ENCODE data around the gene FAM107B. TPM values are rescaled to one million over a fixed set of nuclear protein-coding genes. Genes with fewer than 3 reads are reported as not detected.

FAM107B gene
- total and polyA plus RNA-seq, 10 of the 15 experiments (the other 5 are each of a cell fraction or from before 2014, with no cell fraction given): 22.9 to 162 (median 86.6) TPM

DNA sequence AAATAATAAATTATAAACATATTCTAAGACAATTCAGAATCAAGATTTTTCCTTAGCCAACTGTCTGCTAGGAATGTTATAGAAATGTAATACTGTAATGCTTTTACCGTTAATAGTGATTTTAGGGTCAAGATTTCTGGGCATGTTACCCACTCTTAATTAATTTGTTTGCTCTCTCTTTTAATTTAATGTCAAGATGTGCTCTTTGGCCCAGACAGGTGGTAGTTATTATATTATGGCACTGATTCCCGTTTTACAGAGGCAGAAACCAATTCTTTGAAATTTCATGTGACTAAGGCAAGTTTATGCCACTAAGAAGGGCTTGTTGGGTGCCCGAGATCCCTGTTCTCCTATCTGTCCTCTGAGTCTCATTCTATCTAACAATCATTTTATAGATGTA is 959 bp upstream of the FAM107B start:
- H3K9me3 ChIP-seq (replicated peaks; ENCODE audit: control insufficient read depth, insufficient read depth, low read length): no peaks in the 10 kb centered on the region
- no peak overlapping the region for H3K27ac ChIP-seq (ENCODE audit: control insufficient read depth, insufficient read depth)
- in situ Hi-C loops (cut with MboI) (no loop called here), intact Hi-C loops (cut with micrococcal nuclease; ENCODE audit: unreplicated experiment) (no loop called here)
- H3K79me2 ChIP-seq (ENCODE audit: control insufficient read depth, insufficient read depth, low read length): no peaks in the 10 kb centered on the region
- no peaks in the 10 kb centered on the region for H3K4me1 ChIP-seq (ENCODE audit: control insufficient read depth, insufficient read depth, low read length)
- WGBS (ENCODE audit: insufficient coverage, insufficient replicate concordance, low lambda C conversion rate, missing lambda C conversion rate): 9% methylated on average over 3 of the region's 3 CpGs
- H3K27me3 ChIP-seq (replicated peaks in 1 of 2; ENCODE audit: control insufficient read depth in 2 of 2, insufficient read depth in 2 of 2, low read length in 1 of 2): no peaks in the 10 kb centered on the region; a peak in 1 of 4 replicates
- H4K20me1 ChIP-seq (ENCODE audit: control insufficient read depth, insufficient read depth): no peaks in the 10 kb centered on the region; the same call in 1 of the 2 replicates
- FAIRE-seq (no peak), ATAC-seq (no peak), DNase-seq (ENCODE audit: low read depth, low spot score) (no peak)
- ChIA-PET POLR2A (interaction anchor here (0.7 kb wide), 1 partner anchor 135 kb away, joined by 7 read pairs; no protein-coding TSS in a partner anchor), SMC1A (ENCODE audit: uncharacterized antibody, unreplicated experiment) (no interaction called here), RAD21 (ENCODE audit: unreplicated experiment) (no interaction called here), CTCF (interaction anchor here (0.7 kb wide), 1 partner anchor 251 kb away, joined by 3 read pairs; no protein-coding TSS in a partner anchor)
- no TSS peak for BruUV-seq (replicated peaks)
- TF ChIP-seq, protein P1, sequence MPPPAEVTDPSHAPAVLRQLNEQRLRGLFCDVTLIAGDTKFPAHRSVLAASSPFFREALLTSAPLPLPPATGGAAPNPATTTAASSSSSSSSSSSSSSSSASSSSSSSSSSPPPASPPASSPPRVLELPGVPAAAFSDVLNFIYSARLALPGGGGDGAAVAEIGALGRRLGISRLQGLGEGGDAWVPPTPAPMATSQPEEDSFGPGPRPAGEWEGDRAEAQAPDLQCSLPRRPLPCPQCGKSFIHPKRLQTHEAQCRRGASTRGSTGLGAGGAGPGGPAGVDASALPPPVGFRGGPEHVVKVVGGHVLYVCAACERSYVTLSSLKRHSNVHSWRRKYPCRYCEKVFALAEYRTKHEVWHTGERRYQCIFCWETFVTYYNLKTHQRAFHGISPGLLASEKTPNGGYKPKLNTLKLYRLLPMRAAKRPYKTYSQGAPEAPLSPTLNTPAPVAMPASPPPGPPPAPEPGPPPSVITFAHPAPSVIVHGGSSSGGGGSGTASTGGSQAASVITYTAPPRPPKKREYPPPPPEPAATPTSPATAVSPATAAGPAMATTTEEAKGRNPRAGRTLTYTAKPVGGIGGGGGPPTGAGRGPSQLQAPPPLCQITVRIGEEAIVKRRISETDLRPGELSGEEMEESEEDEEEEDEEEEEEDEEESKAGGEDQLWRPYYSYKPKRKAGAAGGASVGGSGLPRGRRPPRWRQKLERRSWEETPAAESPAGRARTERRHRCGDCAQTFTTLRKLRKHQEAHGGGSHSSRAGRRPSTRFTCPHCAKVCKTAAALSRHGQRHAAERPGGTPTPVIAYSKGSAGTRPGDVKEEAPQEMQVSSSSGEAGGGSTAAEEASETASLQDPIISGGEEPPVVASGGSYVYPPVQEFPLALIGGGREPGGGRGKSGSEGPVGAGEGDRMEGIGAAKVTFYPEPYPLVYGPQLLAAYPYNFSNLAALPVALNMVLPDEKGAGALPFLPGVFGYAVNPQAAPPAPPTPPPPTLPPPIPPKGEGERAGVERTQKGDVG (CRISPR knock-in tag; IDR thresholded peaks at IDR 0.05): no peak
- TF ChIP-seq, protein P2, sequence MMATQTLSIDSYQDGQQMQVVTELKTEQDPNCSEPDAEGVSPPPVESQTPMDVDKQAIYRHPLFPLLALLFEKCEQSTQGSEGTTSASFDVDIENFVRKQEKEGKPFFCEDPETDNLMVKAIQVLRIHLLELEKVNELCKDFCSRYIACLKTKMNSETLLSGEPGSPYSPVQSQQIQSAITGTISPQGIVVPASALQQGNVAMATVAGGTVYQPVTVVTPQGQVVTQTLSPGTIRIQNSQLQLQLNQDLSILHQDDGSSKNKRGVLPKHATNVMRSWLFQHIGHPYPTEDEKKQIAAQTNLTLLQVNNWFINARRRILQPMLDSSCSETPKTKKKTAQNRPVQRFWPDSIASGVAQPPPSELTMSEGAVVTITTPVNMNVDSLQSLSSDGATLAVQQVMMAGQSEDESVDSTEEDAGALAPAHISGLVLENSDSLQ (IDR thresholded peaks at IDR 0.05): no peak
- TF ChIP-seq NBN (IDR thresholded peaks at IDR 0.05) (no peak), FOXK2 (IDR thresholded peaks at IDR 0.05) (no peak), IRF4 (IDR thresholded peaks at IDR 0.05; ENCODE audit: low read depth, low read length) (no peak), CREM (IDR thresholded peaks at IDR 0.05; ENCODE audit: low read depth) (no peak)
- TF ChIP-seq, protein P3, sequence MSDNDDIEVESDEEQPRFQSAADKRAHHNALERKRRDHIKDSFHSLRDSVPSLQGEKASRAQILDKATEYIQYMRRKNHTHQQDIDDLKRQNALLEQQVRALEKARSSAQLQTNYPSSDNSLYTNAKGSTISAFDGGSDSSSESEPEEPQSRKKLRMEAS (IDR thresholded peaks at IDR 0.05; ENCODE audit: low read depth, low read length): no peak
- no peaks in the 10 kb centered on the region for H3K36me3 ChIP-seq (ENCODE audit: control insufficient read depth in 2 of 2, insufficient read depth in 2 of 2, low read length in 1 of 2)
- H3K9ac ChIP-seq (ENCODE audit: control insufficient read depth, insufficient read depth, low read length): no peak overlapping the region
- H3K4me2 ChIP-seq (ENCODE audit: control insufficient read depth, insufficient read depth): no peak overlapping the region
- no peak overlapping the region for H3K4me3 ChIP-seq
- no peak overlapping the region for H2AFZ ChIP-seq (ENCODE audit: control insufficient read depth, low read depth, low read length)

Measured in GM12878 (cell line).